WERI-Rb-1 (cell line): ENCODE results near the gene HOXA10.

Experiments used
- DNase-seq: peaks from one replicate; pipeline ENCODE4 v3.0.0-alpha.2; 2020
- H3K27ac ChIP-seq: fragments of 250-450 bp; sonication (Bioruptor Pico); 2 replicates; pipeline ENCODE4 v1.5.1; 2020; ENCODE audit warnings: mild to moderate bottlenecking, moderate library complexity
- H3K27me3 ChIP-seq: fragments of 250-450 bp; sonication (Bioruptor Pico); 2 replicates; pipeline ENCODE4 v1.5.1; 2021; ENCODE audit warnings: mild to moderate bottlenecking, low read depth, moderate library complexity; ENCODE audit not compliant: insufficient read depth, severe bottlenecking
- H3K36me3 ChIP-seq: fragments of 250-450 bp; sonication (Bioruptor Pico); 2 replicates; pipeline ENCODE4 v1.5.1; 2020; ENCODE audit warnings: mild to moderate bottlenecking, moderate library complexity
- H3K4me3 ChIP-seq: 2 replicates; pipeline ENCODE4 v1.5.1; 2011; ENCODE audit warnings: low read depth, mild to moderate bottlenecking, control low read depth, low read length
- H3K9me3 ChIP-seq: fragments of 250-450 bp; sonication (Bioruptor Pico); 2 replicates; pipeline ENCODE4 v1.5.1; 2021; ENCODE audit warnings: mild to moderate bottlenecking, moderate library complexity; ENCODE audit not compliant: severe bottlenecking
- CTCF ChIP-seq: IDR thresholded peaks from 2 replicates; pipeline ENCODE4 v1.5.1; 2011; ENCODE audit warnings: low read depth, mild to moderate bottlenecking, control low read depth, inconsistent platforms, low read length

Gene HOXA10

GRCh38 chr7:27202018-27202861 is 28.1 kb upstream of the HOXA10 start:
- Histone ChIP-seq H3K4me3 (no peak overlapping the region), H3K9me3 (peaks cover 5% of the 10 kb centered on the region), H3K27me3 (peaks cover 92% of the 10 kb centered on the region), H3K27ac (no peak overlapping the region), H3K36me3 (no peaks in the 10 kb centered on the region)
- DNase-seq = no peak
- TF ChIP-seq CTCF = no peak

- TF ChIP-seq CTCF = no peak
- Histone ChIP-seq H3K36me3 (no peaks in the 10 kb centered on the region), H3K27ac (no peak overlapping the region), H3K9me3 (peaks cover 5% of the 10 kb centered on the region), H3K4me3 (no peak overlapping the region), H3K27me3 (peaks cover 92% of the 10 kb centered on the region)
- DNase-seq = no peak
These were observed 27.5 kb upstream of the HOXA10 start for GRCh38 chr7:27201580-27202017.

- peaks cover 5% of the 10 kb centered on the region for H3K9me3 ChIP-seq
- no peak overlapping the region for H3K27ac ChIP-seq
- peaks cover 92% of the 10 kb centered on the region for H3K27me3 ChIP-seq
- TF ChIP-seq CTCF = no peak
- peak overlapping the region; percentile 35 for H3K4me3 ChIP-seq
- H3K36me3 ChIP-seq = no peaks in the 10 kb centered on the region
- no peak for DNase-seq
These were observed 26.9 kb upstream of the HOXA10 start for GRCh38 chr7:27200761-27201579.

GRCh38 chr7:27199849-27200760 is 26.0 kb upstream of the HOXA10 start, which contains the start of gene HOXA13:
HOXA13 (minus strand) TSS chr7:27200091; CDS start chr7:27200077, 14 bp downstream.
- no peaks in the 10 kb centered on the region for H3K36me3 ChIP-seq
- peaks cover 5% of the 10 kb centered on the region for H3K9me3 ChIP-seq
- H3K4me3 ChIP-seq = peak within 1 kb of the TSS; percentile 35
- peak; percentile 38 for DNase-seq
- no peak within 1 kb of the TSS for H3K27ac ChIP-seq
- H3K27me3 ChIP-seq = peaks cover 92% of the 10 kb centered on the region
- no peak for TF ChIP-seq CTCF
